Fibroblast of upper back skin (primary cell): Measurements from ENCODE around the gene USP24.

Experiments
- DNase-seq: peaks from one replicate; pipeline ENCODE4 v3.0.0-alpha.2; 2013

Gene USP24

GRCh38 chr1:55050283-55050682 is 164.9 kb downstream of the USP24 start:
- peak; percentile 77 for DNase-seq

- peak; percentile 43 for DNase-seq
Observed at GRCh38 chr1:55049914-55050278, 165.3 kb downstream of the USP24 start.

- DNase-seq, result no peak
Observed at GRCh38 chr1:55049271-55049913, 165.8 kb downstream of the USP24 start.

GRCh38 chr1:55048453-55049270 is 166.5 kb downstream of the USP24 start:
- no peak for DNase-seq

GRCh38 chr1:55047611-55048010 is 167.6 kb downstream of the USP24 start:
- DNase-seq, result no peak

GRCh38 chr1:55046871-55047270 is 168.3 kb downstream of the USP24 start:
- DNase-seq, result no peak

- no peak for DNase-seq
Observed at GRCh38 chr1:55045430-55045829, 169.7 kb downstream of the USP24 start.

GRCh38 chr1:55044617-55045397 is 170.4 kb downstream of the USP24 start:
- no peak for DNase-seq

GRCh38 chr1:55043726-55044125 is 171.4 kb downstream of the USP24 start:
- no peak for DNase-seq

- DNase-seq, result no peak
Observed at GRCh38 chr1:55043011-55043410, 172.2 kb downstream of the USP24 start.

- no peak for DNase-seq
Observed at GRCh38 chr1:55041613-55042012, 173.6 kb downstream of the USP24 start.

GRCh38 chr1:55040933-55041494 is 174.2 kb downstream of the USP24 start:
- no peak for DNase-seq

GRCh38 chr1:55040083-55040932 is 174.9 kb downstream of the USP24 start:
- DNase-seq, result no peak

GRCh38 chr1:55039342-55040082 is 175.7 kb downstream of the USP24 start, which contains the start of gene PCSK9:
Gene PCSK9 (plus strand): TSS chr1:55039548. CDS start chr1:55039838, 290 bp downstream.
- DNase-seq, result peak; percentile 13

- DNase-seq, result no peak
Observed at GRCh38 chr1:55038974-55039341, 176.2 kb downstream of the USP24 start.

GRCh38 chr1:55038552-55038838 is 176.7 kb downstream of the USP24 start:
- DNase-seq, result no peak

GRCh38 chr1:55037733-55038551 is 177.2 kb downstream of the USP24 start:
- DNase-seq, result no peak

- no peak for DNase-seq
Observed at GRCh38 chr1:55035904-55036303, 179.3 kb downstream of the USP24 start.

- DNase-seq, result no peak
Observed at GRCh38 chr1:55034476-55035133, 180.6 kb downstream of the USP24 start.

GRCh38 chr1:55033265-55033614 is 181.9 kb downstream of the USP24 start:
- DNase-seq, result no peak
